Astrocyte (in vitro differentiated cells and primary cell): Measurements from ENCODE around the gene STK24. TPM values are rescaled to one million over a fixed set of nuclear protein-coding genes. Genes with fewer than 3 reads are reported as not detected.
A peak's percentile ranks its signal among the peaks of the same experiment; 100 is the strongest.

Experiments used
- DNase-seq: peaks from one replicate; pipeline ENCODE4 v3.0.0-alpha.2; 2010; ENCODE audit warnings: low read depth
- FAIRE-seq: peaks from 2 replicates; lab custom pipeline; 2011; peaks lifted over from hg19 to GRCh38; lab: Jason Lieb, UNC
- H2AFZ ChIP-seq: 2 replicates; pipeline ENCODE4 v1.6.0; 2012; ENCODE audit warnings: low read depth, low read length, inconsistent platforms
- H3K27ac ChIP-seq: 2 replicates; pipeline ENCODE4 v1.5.1; 2011; ENCODE audit warnings: low read depth, low read length, inconsistent platforms
- H3K27me3 ChIP-seq: 2 replicates; pipeline ENCODE4 v1.6.0; 2011; ENCODE audit warnings: low read length, inconsistent platforms; ENCODE audit not compliant: insufficient read depth
- H3K36me3 ChIP-seq: 2 replicates; pipeline ENCODE4 v1.5.1; 2011; ENCODE audit warnings: low read length, inconsistent platforms; ENCODE audit not compliant: insufficient read depth
- H3K4me1 ChIP-seq: 2 replicates; pipeline ENCODE4 v1.5.1; 2011; ENCODE audit warnings: low read length, inconsistent platforms; ENCODE audit not compliant: insufficient read depth
- H3K4me2 ChIP-seq: 2 replicates; pipeline ENCODE4 v1.6.0; 2012; ENCODE audit warnings: low read length, inconsistent platforms
- H3K4me3 ChIP-seq: 2 replicates; pipeline ENCODE4 v1.5.1; 2011; ENCODE audit warnings: low read depth, mild to moderate bottlenecking, low read length, inconsistent platforms; ENCODE audit not compliant: insufficient read depth
- H3K79me2 ChIP-seq: 2 replicates; pipeline ENCODE4 v1.6.0; 2012; ENCODE audit warnings: mild to moderate bottlenecking, low read length, inconsistent platforms; ENCODE audit not compliant: insufficient read depth
- H3K9ac ChIP-seq: 2 replicates; pipeline ENCODE4 v1.6.0; 2012; ENCODE audit warnings: mild to moderate bottlenecking, low read length, inconsistent platforms
- H3K9me3 ChIP-seq: 2 replicates; pipeline ENCODE4 v1.5.1; 2012; ENCODE audit warnings: low read depth, mild to moderate bottlenecking, low read length, inconsistent platforms; ENCODE audit not compliant: insufficient read depth
- H4K20me1 ChIP-seq: 2 replicates; pipeline ENCODE4 v1.6.0; 2012; ENCODE audit warnings: low read length, inconsistent platforms; ENCODE audit not compliant: insufficient read depth
- H3K27ac Mint-ChIP-seq: one replicate; pipeline ENCODE4 v1.8.0; 2021; ENCODE audit warnings: mild to moderate bottlenecking, mixed read lengths; ENCODE audit not compliant: unreplicated experiment
- H3K27me3 Mint-ChIP-seq: one replicate; pipeline ENCODE4 v1.8.0; 2021; ENCODE audit warnings: low read depth, mixed read lengths; ENCODE audit not compliant: unreplicated experiment
- H3K36me3 Mint-ChIP-seq: one replicate; pipeline ENCODE4 v1.8.0; 2021; ENCODE audit warnings: low read depth, mixed read lengths; ENCODE audit not compliant: unreplicated experiment
- H3K4me1 Mint-ChIP-seq: one replicate; pipeline ENCODE4 v1.8.0; 2021; ENCODE audit warnings: low read depth, mixed read lengths; ENCODE audit not compliant: unreplicated experiment
- H3K4me3 Mint-ChIP-seq: one replicate; pipeline ENCODE4 v1.8.0; 2021; ENCODE audit warnings: mild to moderate bottlenecking, moderate library complexity, mixed read lengths; ENCODE audit not compliant: unreplicated experiment
- H3K9me3 Mint-ChIP-seq: one replicate; pipeline ENCODE4 v1.8.0; 2021; ENCODE audit warnings: mild to moderate bottlenecking, mixed read lengths; ENCODE audit not compliant: unreplicated experiment
- CTCF ChIP-seq: IDR thresholded peaks from 2 replicates; pipeline ENCODE4 v1.5.1; 2011; ENCODE audit warnings: low read depth, mild to moderate bottlenecking, inconsistent platforms, low read length, moderate library complexity; ENCODE audit not compliant: insufficient read depth
- EZH2 ChIP-seq: IDR thresholded peaks from 2 replicates; pipeline ENCODE4 v1.6.1; 2012; ENCODE audit warnings: mild to moderate bottlenecking, low read length, inconsistent platforms; ENCODE audit not compliant: insufficient read depth
- total RNA-seq: library from RNA; stranded (reverse); gene quantifications from 2 replicates; pipeline ENCODE4 v1.2.1, GENCODE V29; 2021

The STK24 gene
- total RNA-seq, 1 donor from 2014 or later = 96.1 TPM

- H3K27me3 ChIP-seq = no peaks in the 10 kb centered on the region
- H3K4me3 ChIP-seq = no peak overlapping the region
- H3K36me3 Mint-ChIP-seq = peaks cover 37% of the 10 kb centered on the region
- no peaks in the 10 kb centered on the region for H3K9me3 Mint-ChIP-seq
- no peak overlapping the region for H2AFZ ChIP-seq
- peaks cover 24% of the 10 kb centered on the region for H4K20me1 ChIP-seq
- no peaks in the 10 kb centered on the region for H3K79me2 ChIP-seq
- FAIRE-seq = no peak
- peak overlapping the region; percentile 55 for H3K9ac ChIP-seq
- peaks cover 9% of the 10 kb centered on the region for H3K36me3 ChIP-seq
- H3K4me2 ChIP-seq = peak overlapping the region; percentile 28
- peak overlapping the region; percentile 35 for H3K4me3 Mint-ChIP-seq
- no peak for DNase-seq
- H3K27ac Mint-ChIP-seq = peak overlapping the region; percentile 93
- TF ChIP-seq EZH2 (no peak), CTCF (no peak)
- peaks cover 11% of the 10 kb centered on the region for H3K4me1 ChIP-seq
- H3K9me3 ChIP-seq = no peaks in the 10 kb centered on the region
- peak overlapping the region; percentile 63 for H3K27ac ChIP-seq
- peaks cover 16% of the 10 kb centered on the region for H3K4me1 Mint-ChIP-seq
- no peaks in the 10 kb centered on the region for H3K27me3 Mint-ChIP-seq
These were observed 133.0 kb downstream of the STK24 start for GRCh38 chr13:98443800-98444325.

- TF ChIP-seq CTCF (no peak), EZH2 (no peak)
- Mint-ChIP-seq H3K4me3 (peak overlapping the region; percentile 35), H3K27me3 (no peaks in the 10 kb centered on the region), H3K36me3 (peaks cover 33% of the 10 kb centered on the region), H3K4me1 (peaks cover 16% of the 10 kb centered on the region), H3K27ac (peak overlapping the region; percentile 93), H3K9me3 (no peaks in the 10 kb centered on the region)
- H3K4me3 ChIP-seq = no peak overlapping the region
- FAIRE-seq = peak; percentile 52
- peak overlapping the region; percentile 55 for H3K9ac ChIP-seq
- no peaks in the 10 kb centered on the region for H3K79me2 ChIP-seq
- no peaks in the 10 kb centered on the region for H3K27me3 ChIP-seq
- DNase-seq = peak; percentile 72
- peaks cover 5% of the 10 kb centered on the region for H3K36me3 ChIP-seq
- peak overlapping the region; percentile 28 for H3K4me2 ChIP-seq
- H3K9me3 ChIP-seq = no peaks in the 10 kb centered on the region
- H3K27ac ChIP-seq = peak overlapping the region; percentile 63
- H2AFZ ChIP-seq = no peak overlapping the region
- peaks cover 21% of the 10 kb centered on the region for H4K20me1 ChIP-seq
- H3K4me1 ChIP-seq = peaks cover 11% of the 10 kb centered on the region
These were observed 133.6 kb downstream of the STK24 start for GRCh38 chr13:98443329-98443728.
